MM.1S (cell line): Measurements from ENCODE around the gene ZNF648.

Experiments
- EZH2 ChIP-seq: fragments of 300-600 bp; sonication (generic); optimal IDR thresholded peaks from 2 replicates; pipeline ENCODE3; 2017; ENCODE audit warnings: low read depth, mild to moderate bottlenecking, antibody characterized with exemption, low read length, mixed read lengths
- TF ChIP-seq, protein P1 (sequence below): fragments of 300-600 bp; sonication (generic); IDR thresholded peaks from 2 replicates; pipeline ENCODE4 v1.5.1; 2016; ENCODE audit warnings: antibody characterized with exemption, low read length, mixed read lengths

DNA sequence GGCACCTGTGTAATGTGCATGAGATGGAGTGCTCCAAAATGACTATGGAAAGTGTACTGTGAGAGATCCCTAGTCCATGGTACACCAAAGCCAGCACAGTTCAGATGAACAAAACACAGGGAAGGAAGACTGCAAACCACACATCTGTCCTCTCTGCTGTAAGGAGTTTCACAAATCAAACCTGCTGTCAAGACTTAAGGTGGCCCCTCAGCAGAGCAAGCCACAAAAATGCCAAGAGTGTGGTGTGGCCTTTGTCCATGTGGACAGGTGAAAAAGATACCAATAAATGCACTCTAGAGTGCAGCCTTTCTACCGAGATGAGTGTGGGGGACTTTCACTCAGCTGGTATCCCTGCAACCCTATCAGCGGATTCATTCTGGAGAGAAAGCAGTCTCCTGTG lies 12.9 kb downstream of the ZNF648 start:
- TF ChIP-seq, protein P1, sequence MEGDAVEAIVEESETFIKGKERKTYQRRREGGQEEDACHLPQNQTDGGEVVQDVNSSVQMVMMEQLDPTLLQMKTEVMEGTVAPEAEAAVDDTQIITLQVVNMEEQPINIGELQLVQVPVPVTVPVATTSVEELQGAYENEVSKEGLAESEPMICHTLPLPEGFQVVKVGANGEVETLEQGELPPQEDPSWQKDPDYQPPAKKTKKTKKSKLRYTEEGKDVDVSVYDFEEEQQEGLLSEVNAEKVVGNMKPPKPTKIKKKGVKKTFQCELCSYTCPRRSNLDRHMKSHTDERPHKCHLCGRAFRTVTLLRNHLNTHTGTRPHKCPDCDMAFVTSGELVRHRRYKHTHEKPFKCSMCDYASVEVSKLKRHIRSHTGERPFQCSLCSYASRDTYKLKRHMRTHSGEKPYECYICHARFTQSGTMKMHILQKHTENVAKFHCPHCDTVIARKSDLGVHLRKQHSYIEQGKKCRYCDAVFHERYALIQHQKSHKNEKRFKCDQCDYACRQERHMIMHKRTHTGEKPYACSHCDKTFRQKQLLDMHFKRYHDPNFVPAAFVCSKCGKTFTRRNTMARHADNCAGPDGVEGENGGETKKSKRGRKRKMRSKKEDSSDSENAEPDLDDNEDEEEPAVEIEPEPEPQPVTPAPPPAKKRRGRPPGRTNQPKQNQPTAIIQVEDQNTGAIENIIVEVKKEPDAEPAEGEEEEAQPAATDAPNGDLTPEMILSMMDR: no peak
- no peak for TF ChIP-seq EZH2
